Breast epithelium (tissue), 3 donors: ENCODE results near the gene CFAP91.

ENCODE experiments used
- CTCF ChIP-seq, 3 donors: fragments of 450-650 bp; IDR thresholded peaks; one replicate each; pipeline ENCODE4 v1.5.1; 2016 to 2017; ENCODE audit warnings: antibody characterized with exemption in 3 of 3, mild to moderate bottlenecking in 3 of 3, moderate library complexity in 3 of 3
- POLR2AphosphoS5 ChIP-seq, 3 donors: sonication (generic); formaldehyde crosslinking; IDR thresholded peaks; one replicate each; pipeline ENCODE4 v1.6.1; 2017; ENCODE audit warnings: antibody characterized with exemption in 3 of 3

- TF ChIP-seq CTCF (IDR thresholded peaks at IDR 0.05) (no peak), POLR2AphosphoS5 (IDR thresholded peaks at IDR 0.05) (no peak)
These were observed 26.8 kb upstream of the CFAP91 start for GRCh38 chr3:119676020-119676419.
